GM23338 (cell line): ENCODE data around the gene NFE2L3. TPM values are rescaled to one million over a fixed set of nuclear protein-coding genes. Genes with fewer than 3 reads are reported as not detected.

Source experiments
- ATAC-seq: fragments of 200-7000 bp; cut with Tn5 transposase; 3 replicates; pipeline ENCODE4 v1.9.1; 2020
- DNase-seq: peaks from one replicate; pipeline ENCODE4 v3.0.0-alpha.2; 2015; ENCODE audit warnings: low spot score
- H2AFZ ChIP-seq: fragments of 200-600 bp; sonication (generic); 2 replicates; pipeline ENCODE4 v1.8.0; 2016; ENCODE audit warnings: antibody characterized with exemption, mild to moderate bottlenecking, moderate library complexity
- H3F3A ChIP-seq: fragments of 200-600 bp; sonication (generic); replicated peaks from 2 replicates; pipeline ENCODE4 v1.8.0; 2017; ENCODE audit warnings: antibody characterized with exemption, mixed run types, low read depth
- H3K27ac ChIP-seq: fragments of 200-600 bp; sonication (generic); 2 replicates; pipeline ENCODE4 v1.6.1; 2016; ENCODE audit warnings: low read depth
- H3K27me3 ChIP-seq: fragments of 200-600 bp; sonication (generic); 2 replicates; pipeline ENCODE4 v1.8.0; 2016; ENCODE audit warnings: mild to moderate bottlenecking, mixed run types, moderate library complexity; ENCODE audit not compliant: insufficient read depth
- H3K36me3 ChIP-seq: fragments of 200-600 bp; sonication (generic); 2 replicates; pipeline ENCODE4 v1.8.0; 2016; ENCODE audit warnings: mild to moderate bottlenecking; ENCODE audit not compliant: insufficient read depth
- H3K4me1 ChIP-seq: fragments of 200-600 bp; sonication (generic); 2 replicates; pipeline ENCODE4 v1.8.0; 2016; ENCODE audit warnings: mild to moderate bottlenecking, moderate library complexity; ENCODE audit not compliant: insufficient read depth
- H3K4me2 ChIP-seq: fragments of 200-600 bp; sonication (generic); 2 replicates; pipeline ENCODE4 v1.7.1; 2017; ENCODE audit warnings: mixed run types
- H3K4me3 ChIP-seq: fragments of 200-600 bp; sonication (generic); 2 replicates; pipeline ENCODE4 v1.6.1; 2016; ENCODE audit warnings: mixed run types
- H3K79me2 ChIP-seq: fragments of 200-600 bp; sonication (generic); replicated peaks from 2 replicates; pipeline ENCODE4 v1.8.0; 2017; ENCODE audit warnings: mild to moderate bottlenecking; ENCODE audit not compliant: insufficient read depth
- H3K9me2 ChIP-seq: fragments of 200-600 bp; sonication (generic); 2 replicates; pipeline ENCODE4 v1.8.0; 2017; ENCODE audit not compliant: insufficient read depth
- H4K20me1 ChIP-seq: fragments of 200-600 bp; sonication (generic); replicated peaks from 2 replicates; pipeline ENCODE4 v1.8.0; 2017; ENCODE audit warnings: mild to moderate bottlenecking; ENCODE audit not compliant: insufficient read depth
- H3K27ac Mint-ChIP-seq: 2 replicates; pipeline ENCODE4 v1.8.0; 2020; ENCODE audit warnings: inconsistent platforms, mild to moderate bottlenecking, moderate library complexity, mixed read lengths
- H3K27me3 Mint-ChIP-seq: 3 replicates; pipeline ENCODE4 v1.8.0; 2022; ENCODE audit warnings: low read depth, mild to moderate bottlenecking, moderate library complexity, mixed read lengths, inconsistent platforms; ENCODE audit not compliant: insufficient read depth, poor library complexity
- H3K36me3 Mint-ChIP-seq: 3 replicates; pipeline ENCODE4 v1.8.0; 2021; ENCODE audit warnings: low read depth, mild to moderate bottlenecking, inconsistent platforms, moderate library complexity, mixed read lengths
- H3K4me1 Mint-ChIP-seq: 3 replicates; pipeline ENCODE4 v1.8.0; 2020; ENCODE audit warnings: mild to moderate bottlenecking, inconsistent platforms, mixed read lengths
- H3K4me3 Mint-ChIP-seq: 3 replicates; pipeline ENCODE4 v1.8.0; 2021; ENCODE audit warnings: moderate library complexity, mild to moderate bottlenecking, inconsistent platforms, mixed read lengths
- H3K9me3 Mint-ChIP-seq: 3 replicates; pipeline ENCODE4 v1.8.0; 2020; ENCODE audit warnings: moderate library complexity, mild to moderate bottlenecking, inconsistent platforms, mixed read lengths
- EZH2 ChIP-seq: fragments of 200-600 bp; sonication (generic); IDR thresholded peaks from one replicate; pipeline ENCODE4 v1.8.0; 2017; ENCODE audit warnings: antibody characterized with exemption, mild to moderate bottlenecking, low read depth; ENCODE audit not compliant: unreplicated experiment
- EZH2phosphoT487 ChIP-seq: fragments of 200-600 bp; sonication (generic); IDR thresholded peaks from one replicate; pipeline ENCODE4 v1.8.1; 2018; ENCODE audit warnings: antibody characterized with exemption; ENCODE audit not compliant: unreplicated experiment
- JUNB ChIP-seq: IDR thresholded peaks from one replicate; pipeline ENCODE4 v1.6.1; 2016; ENCODE audit warnings: antibody characterized with exemption; ENCODE audit not compliant: unreplicated experiment
- NANOG ChIP-seq: IDR thresholded peaks from 2 replicates; pipeline ENCODE4 v1.6.1; 2016; ENCODE audit warnings: antibody characterized with exemption, borderline replicate concordance
- POLR2AphosphoS5 ChIP-seq: IDR thresholded peaks from 2 replicates; pipeline ENCODE4 v1.6.1; 2016; ENCODE audit warnings: antibody characterized with exemption, low read depth
- STAT1 ChIP-seq: IDR thresholded peaks from one replicate; pipeline ENCODE4 v1.6.1; 2016; ENCODE audit warnings: antibody characterized with exemption; ENCODE audit not compliant: unreplicated experiment
- ZNF331 ChIP-seq: fragments of 250-450 bp; sonication (Bioruptor Pico); IDR thresholded peaks from 2 replicates; pipeline ENCODE4 v1.5.0; 2020; ENCODE audit warnings: low read depth, mild to moderate bottlenecking, moderate library complexity
- ZNF462 ChIP-seq: fragments of 250-450 bp; sonication (Bioruptor Pico); IDR thresholded peaks from 2 replicates; pipeline ENCODE4 v1.5.0; 2020; ENCODE audit warnings: mild to moderate bottlenecking, moderate library complexity
- polyA plus RNA-seq: library from polyadenylated mRNA; unstranded; fragments of >200 nt; fragmentation: Nextera tagmentation; extraction: Ambion mirVana; gene quantifications from 2 replicates; pipeline ENCODE4 v1.2.1, GENCODE V29; 2016
- total RNA-seq: library from RNA; depleted of rRNA; stranded (reverse); fragments of >200 nt; shearing (Covaris generic); gene quantifications from 2 replicates; pipeline ENCODE4 v1.2.3, GENCODE V29; 2014

The NFE2L3 gene
- total and polyA plus RNA-seq, 2 experiments from 2014 or later = 62.0 to 142 TPM

GRCh38 chr7:26178272-26178960, 26.4 kb downstream of the NFE2L3 start (continued):
- no peak for TF ChIP-seq ZNF462 (CRISPR knock-in tag)
- no peak for TF ChIP-seq ZNF331
- TF ChIP-seq NANOG = no peak
- no peak for TF ChIP-seq EZH2
- no peak for TF ChIP-seq POLR2AphosphoS5
- no peak for TF ChIP-seq JUNB
- no peak for TF ChIP-seq STAT1
- TF ChIP-seq EZH2phosphoT487 = no peak

- H3K36me3 Mint-ChIP-seq = peaks cover 84% of the 10 kb centered on the region
- H3K4me3 ChIP-seq = no peak overlapping the region
- H3K27ac Mint-ChIP-seq = peak overlapping the region; percentile 28; the same call in 1 of the 2 replicates
- DNase-seq (no peak), ATAC-seq (no peak)
- H3K27me3 ChIP-seq = no peaks in the 10 kb centered on the region
- H3K4me1 ChIP-seq = peaks cover 4% of the 10 kb centered on the region; the same call in 1 of the 2 replicates
- peaks cover 32% of the 10 kb centered on the region for H3K79me2 ChIP-seq
- no peak overlapping the region for H2AFZ ChIP-seq
- H3K9me2 ChIP-seq = no peaks in the 10 kb centered on the region
- H3K27me3 Mint-ChIP-seq = peaks cover 20% of the 10 kb centered on the region
- peaks cover 22% of the 10 kb centered on the region for H3F3A ChIP-seq
- no peak overlapping the region for H3K4me2 ChIP-seq
- peaks cover 13% of the 10 kb centered on the region for H3K36me3 ChIP-seq
- H4K20me1 ChIP-seq = peaks cover 12% of the 10 kb centered on the region
- peaks cover 32% of the 10 kb centered on the region for H3K4me1 Mint-ChIP-seq
- peaks cover 27% of the 10 kb centered on the region for H3K9me3 Mint-ChIP-seq
- peak overlapping the region; percentile 34; the same call in 1 of the 2 replicates for H3K27ac ChIP-seq
- no peak overlapping the region for H3K4me3 Mint-ChIP-seq
- no peak for TF ChIP-seq STAT1
- no peak for TF ChIP-seq NANOG
- TF ChIP-seq ZNF462 (CRISPR knock-in tag) = no peak
- no peak for TF ChIP-seq POLR2AphosphoS5
- TF ChIP-seq ZNF331 = no peak
- no peak for TF ChIP-seq EZH2phosphoT487
- TF ChIP-seq EZH2 = no peak
- no peak for TF ChIP-seq JUNB
Measured at GRCh38 chr7:26179422-26179821, 27.4 kb downstream of the NFE2L3 start.
